Retinal pigment epithelial cell (primary cell): Measurements from ENCODE around the gene ABHD16B.

ENCODE experiments used
- DNase-seq: peaks from one replicate; pipeline ENCODE4 v3.0.0-alpha.2; 2010; ENCODE audit warnings: low read depth
- H3K4me3 ChIP-seq: 2 replicates; pipeline ENCODE4 v1.5.1; 2011; ENCODE audit warnings: mild to moderate bottlenecking, low read length, control low read depth, moderate library complexity
- TF ChIP-seq, protein P1 (sequence below): conservative IDR thresholded peaks from 2 replicates; pipeline ENCODE4 v1.5.1; 2011; ENCODE audit warnings: low read depth, low read length, control low read depth, inconsistent platforms

The ABHD16B gene

DNA sequence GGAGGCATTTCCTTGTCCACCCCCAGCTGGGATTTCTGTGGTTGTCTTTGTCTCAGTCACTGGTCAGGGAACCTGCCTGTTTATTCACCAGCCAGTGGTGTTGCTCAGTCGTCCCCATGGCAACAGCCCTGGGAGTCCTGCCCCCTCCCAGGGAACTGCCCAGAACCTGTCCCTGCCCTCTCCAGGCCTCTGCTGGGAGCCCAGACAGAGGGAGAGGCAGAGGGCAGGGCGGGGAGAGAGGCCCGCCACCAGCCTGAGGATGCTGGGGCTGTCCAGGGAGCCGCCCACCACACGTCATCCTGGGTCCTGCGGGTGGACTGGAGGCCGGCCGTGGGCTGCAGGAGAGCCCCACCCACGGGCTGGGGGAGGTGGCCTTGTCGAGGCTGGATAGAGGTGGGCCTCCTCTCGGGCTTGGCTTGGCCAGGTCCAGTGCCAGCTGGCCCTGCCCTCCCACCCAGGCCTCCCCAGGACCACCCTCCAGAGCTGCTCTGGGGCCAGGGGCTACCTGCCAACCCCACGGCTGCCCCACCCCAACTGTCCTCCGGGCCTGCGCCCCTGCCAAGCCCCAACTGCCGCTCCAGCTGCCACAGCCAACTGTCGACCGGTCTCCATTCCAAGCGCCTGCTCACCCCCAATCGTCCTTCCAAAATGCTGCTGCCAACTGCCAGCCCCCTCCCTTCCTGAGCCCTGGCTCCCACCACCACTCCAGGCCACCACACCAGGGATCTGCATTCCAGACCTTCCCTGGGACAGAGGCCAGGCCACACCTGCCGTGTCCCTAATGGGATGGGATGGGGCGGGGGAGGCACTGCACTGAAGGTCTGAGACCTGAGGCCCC is 26.1 kb upstream of the ABHD16B start:
- peak; percentile 71 for DNase-seq
- H3K4me3 ChIP-seq: no peak overlapping the region
- TF ChIP-seq, protein P1, sequence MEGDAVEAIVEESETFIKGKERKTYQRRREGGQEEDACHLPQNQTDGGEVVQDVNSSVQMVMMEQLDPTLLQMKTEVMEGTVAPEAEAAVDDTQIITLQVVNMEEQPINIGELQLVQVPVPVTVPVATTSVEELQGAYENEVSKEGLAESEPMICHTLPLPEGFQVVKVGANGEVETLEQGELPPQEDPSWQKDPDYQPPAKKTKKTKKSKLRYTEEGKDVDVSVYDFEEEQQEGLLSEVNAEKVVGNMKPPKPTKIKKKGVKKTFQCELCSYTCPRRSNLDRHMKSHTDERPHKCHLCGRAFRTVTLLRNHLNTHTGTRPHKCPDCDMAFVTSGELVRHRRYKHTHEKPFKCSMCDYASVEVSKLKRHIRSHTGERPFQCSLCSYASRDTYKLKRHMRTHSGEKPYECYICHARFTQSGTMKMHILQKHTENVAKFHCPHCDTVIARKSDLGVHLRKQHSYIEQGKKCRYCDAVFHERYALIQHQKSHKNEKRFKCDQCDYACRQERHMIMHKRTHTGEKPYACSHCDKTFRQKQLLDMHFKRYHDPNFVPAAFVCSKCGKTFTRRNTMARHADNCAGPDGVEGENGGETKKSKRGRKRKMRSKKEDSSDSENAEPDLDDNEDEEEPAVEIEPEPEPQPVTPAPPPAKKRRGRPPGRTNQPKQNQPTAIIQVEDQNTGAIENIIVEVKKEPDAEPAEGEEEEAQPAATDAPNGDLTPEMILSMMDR: no peak

DNA sequence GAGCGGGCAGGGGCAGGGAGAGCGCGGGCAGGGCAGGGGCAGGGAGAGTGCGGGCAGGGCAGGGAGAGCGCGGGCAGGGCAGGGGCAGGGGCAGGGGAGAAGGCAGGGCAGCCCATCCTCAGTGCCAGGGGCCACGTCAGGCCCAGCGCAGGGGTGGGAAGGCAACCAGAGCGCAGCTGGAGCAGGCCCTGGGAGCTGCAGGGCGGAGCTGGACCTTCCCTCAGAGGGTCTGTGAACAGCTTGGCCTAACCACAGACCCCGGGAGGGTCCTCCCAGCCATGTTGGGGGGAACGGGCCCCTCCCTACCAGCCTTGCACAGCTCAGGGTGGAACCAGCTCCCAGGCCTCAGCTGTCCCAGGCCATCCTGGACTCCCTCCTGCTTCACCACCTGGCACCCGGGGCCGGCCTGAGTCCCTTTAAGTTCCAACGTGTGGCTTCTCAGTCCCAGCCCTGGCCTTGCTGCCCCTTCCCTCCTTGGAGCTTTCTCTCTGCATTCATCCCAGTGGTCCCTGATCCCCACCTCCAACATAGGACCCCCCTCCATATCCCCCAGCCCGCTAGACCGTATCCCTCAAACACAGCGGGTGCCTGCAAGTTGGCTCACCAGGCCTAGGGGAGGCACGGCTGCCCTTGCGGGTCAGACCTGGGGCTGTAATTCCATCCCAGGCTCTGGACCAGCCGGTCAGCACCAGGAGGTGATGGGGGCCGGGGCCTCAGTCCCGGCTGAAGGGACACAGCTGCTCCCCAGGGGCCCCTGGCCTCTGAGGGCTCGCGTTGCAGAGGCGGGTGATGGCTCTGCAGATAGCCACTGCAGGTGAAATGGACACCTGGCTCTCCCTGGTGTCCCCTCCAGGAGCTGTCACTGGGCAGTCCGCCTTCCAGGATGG is 24.6 kb upstream of the ABHD16B start:
- DNase-seq: no peak
- no peak overlapping the region for H3K4me3 ChIP-seq
- TF ChIP-seq, protein P1: no peak

DNA sequence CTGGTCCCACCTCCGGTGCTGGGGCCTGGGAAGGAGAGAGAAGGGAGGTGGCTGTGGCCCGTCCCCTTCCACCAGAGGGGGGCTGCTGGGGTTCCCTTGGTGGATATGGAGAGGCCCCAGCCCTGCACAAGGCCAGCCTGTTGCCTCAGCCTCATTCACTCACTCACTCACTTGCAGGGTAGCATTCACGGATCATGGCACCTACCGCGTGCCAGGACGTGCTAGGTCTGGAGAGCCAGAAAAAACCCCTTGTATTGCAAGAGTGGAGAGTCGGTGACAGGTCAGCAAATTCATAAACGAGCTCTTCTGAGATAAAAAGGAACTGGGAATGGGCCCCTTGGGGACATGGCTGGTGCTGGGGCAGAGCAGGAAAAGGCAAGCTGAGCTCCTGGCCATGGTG is 23.8 kb upstream of the ABHD16B start:
- no peak overlapping the region for H3K4me3 ChIP-seq
- TF ChIP-seq, protein P1: no peak
- DNase-seq: no peak

DNA sequence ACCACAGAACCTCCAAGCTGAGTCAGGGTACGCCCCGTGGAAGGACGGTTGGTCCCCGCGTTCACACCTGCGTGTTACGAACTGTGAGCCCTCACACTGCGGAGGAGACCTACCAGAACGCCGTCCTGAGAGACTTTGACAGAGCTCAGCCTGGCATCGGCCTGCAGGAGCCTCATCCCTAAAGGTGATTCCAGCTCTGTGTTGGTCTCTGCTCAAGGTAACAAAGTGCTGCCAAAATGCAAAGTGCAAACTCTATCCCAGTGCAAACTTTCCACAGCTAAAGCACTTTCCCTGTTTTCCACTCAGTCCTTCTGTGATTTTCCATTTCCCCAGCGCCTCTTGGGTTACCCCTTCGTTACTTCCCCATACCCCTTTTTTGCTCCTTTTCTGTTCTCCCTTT is 21.7 kb upstream of the ABHD16B start:
- DNase-seq: no peak
- H3K4me3 ChIP-seq: no peak overlapping the region
- TF ChIP-seq, protein P1: no peak

DNA sequence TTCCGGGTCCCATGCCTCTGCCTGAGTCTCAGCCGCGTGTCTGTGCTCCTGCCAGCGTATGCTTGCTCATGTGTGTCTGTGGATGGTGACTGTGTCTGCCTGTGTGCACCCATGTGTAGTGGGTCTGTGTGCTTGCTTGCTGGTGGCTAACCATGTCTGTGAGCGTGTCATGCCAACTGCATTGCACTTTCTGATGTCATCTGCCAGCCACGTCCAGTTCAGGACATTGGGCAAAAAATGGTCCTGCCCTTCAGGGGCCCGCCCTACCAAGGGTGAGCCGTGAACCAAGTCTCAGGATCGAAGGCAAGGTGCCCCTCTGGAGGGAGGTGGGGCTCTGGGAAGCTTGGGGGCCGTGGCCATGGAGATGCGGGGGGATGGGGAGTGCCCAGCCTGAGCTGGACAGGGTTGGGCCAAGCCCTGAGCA is 20.9 kb upstream of the ABHD16B start:
- TF ChIP-seq, protein P1: no peak
- no peak for DNase-seq
- no peak overlapping the region for H3K4me3 ChIP-seq

DNA sequence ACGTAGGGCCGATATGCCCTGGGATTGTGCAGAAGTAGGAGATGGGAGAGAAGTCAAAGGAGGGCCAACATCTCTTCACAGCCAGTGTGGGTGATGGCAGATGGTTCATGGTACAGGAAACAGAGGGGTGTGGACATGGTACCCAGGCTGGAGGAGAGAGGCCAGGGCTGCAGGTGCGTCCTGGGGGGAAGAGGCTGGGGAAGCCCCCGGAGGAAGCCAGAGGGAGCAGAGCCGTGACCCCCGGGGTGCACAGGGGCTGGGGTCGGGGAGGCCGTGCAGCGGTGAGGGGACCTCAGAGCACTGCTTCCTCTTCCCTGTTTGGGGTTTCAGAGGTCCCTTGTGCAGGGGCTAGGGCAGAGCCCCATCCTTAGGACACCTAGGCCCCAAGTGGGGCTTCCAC is 19.0 kb upstream of the ABHD16B start:
- no peak for DNase-seq
- TF ChIP-seq, protein P1: no peak
- H3K4me3 ChIP-seq: no peak overlapping the region
